ENCODE measurements around the gene HAPLN2.
"Not testable (repeated sequence)": the region's sequence is repeated elsewhere in the genome, so short reads cannot be mapped to it uniquely, and the experiment has no call there.

The HAPLN2 gene

GRCh38 chr1:156623946-156624813 lies 5.0 kb downstream of the HAPLN2 start:
- no peak for DNase-seq

- DNase-seq, result no peak
Measured at GRCh38 chr1:156624814-156625435, 5.7 kb downstream of the HAPLN2 start.

- peak; percentile 67 for DNase-seq
Measured at GRCh38 chr1:156625436-156626078, 6.3 kb downstream of the HAPLN2 start.

- no peak for DNase-seq
Measured at GRCh38 chr1:156626079-156626438, 6.8 kb downstream of the HAPLN2 start.

- DNase-seq, result no peak
Measured at GRCh38 chr1:156627313-156627880, 8.2 kb downstream of the HAPLN2 start.

GRCh38 chr1:156629823-156630449 lies 10.7 kb downstream of the HAPLN2 start:
- DNase-seq, result no peak

- DNase-seq, result not testable (repeated sequence)
Measured at GRCh38 chr1:156631152-156631551, 11.9 kb downstream of the HAPLN2 start.

GRCh38 chr1:156632355-156632754 lies 13.1 kb downstream of the HAPLN2 start:
- no peak for DNase-seq

- DNase-seq, result no peak
Measured at GRCh38 chr1:156638189-156638985, 19.2 kb downstream of the HAPLN2 start.

GRCh38 chr1:156639601-156640101 lies 20.4 kb downstream of the HAPLN2 start:
- no peak for DNase-seq

GRCh38 chr1:156640842-156641706 lies 21.9 kb downstream of the HAPLN2 start:
- DNase-seq, result no peak

GRCh38 chr1:156641761-156642264 lies 22.6 kb downstream of the HAPLN2 start, which contains the start of gene BCAN:
Gene BCAN (plus strand): TSS chr1:156642117. CDS start chr1:156646055, 3,938 bp downstream.
- peak; percentile 64 for DNase-seq

GRCh38 chr1:156642265-156643048 lies 23.2 kb downstream of the HAPLN2 start:
- DNase-seq, result no peak

- no peak for DNase-seq
Measured at GRCh38 chr1:156643049-156643777, 24.0 kb downstream of the HAPLN2 start.

GRCh38 chr1:156643778-156644092 lies 24.5 kb downstream of the HAPLN2 start:
- DNase-seq, result no peak

GRCh38 chr1:156644146-156644545 lies 24.9 kb downstream of the HAPLN2 start:
- no peak for DNase-seq

- DNase-seq, result no peak
Measured at GRCh38 chr1:156644640-156645039, 25.4 kb downstream of the HAPLN2 start.

- DNase-seq, result no peak
Measured at GRCh38 chr1:156645056-156645455, 25.8 kb downstream of the HAPLN2 start.

GRCh38 chr1:156645666-156646065 lies 26.5 kb downstream of the HAPLN2 start:
- DNase-seq, result no peak

All from femur (tissue), 1 donor.